Brain microvascular endothelial cell (primary cell): ENCODE results near the gene SNX7.

Experiments
- DNase-seq: peaks from one replicate; pipeline ENCODE4 v3.0.0-alpha.2; 2020
- H3K27ac ChIP-seq: fragments of 250-450 bp; sonication (Bioruptor Pico); 2 replicates; pipeline ENCODE4 v1.5.1; 2020; ENCODE audit warnings: mild to moderate bottlenecking, moderate library complexity
- H3K27me3 ChIP-seq: fragments of 250-450 bp; sonication (Bioruptor Pico); replicated peaks from 2 replicates; pipeline ENCODE4 v1.5.1; 2020; ENCODE audit warnings: mild to moderate bottlenecking
- H3K36me3 ChIP-seq: fragments of 250-450 bp; sonication (Bioruptor Pico); replicated peaks from 2 replicates; pipeline ENCODE4 v1.5.1; 2020; ENCODE audit warnings: mild to moderate bottlenecking
- H3K4me3 ChIP-seq: 2 replicates; pipeline ENCODE4 v1.5.1; 2011; ENCODE audit warnings: low read depth, mild to moderate bottlenecking, control low read depth, low read length, moderate library complexity
- CTCF ChIP-seq: IDR thresholded peaks from 2 replicates; pipeline ENCODE4 v1.5.1; 2011; ENCODE audit warnings: low read depth, mild to moderate bottlenecking, moderate library complexity, low read length, control low read depth, inconsistent platforms; ENCODE audit errors: missing control alignments
- in situ Hi-C: cut with HindIII; loops from 2 replicates; pipeline ENCODE4 v1.10.0; 2017; ENCODE audit warnings: low sequenced_read_pairs, low pct_ligation_motif_present

The SNX7 gene

DNA sequence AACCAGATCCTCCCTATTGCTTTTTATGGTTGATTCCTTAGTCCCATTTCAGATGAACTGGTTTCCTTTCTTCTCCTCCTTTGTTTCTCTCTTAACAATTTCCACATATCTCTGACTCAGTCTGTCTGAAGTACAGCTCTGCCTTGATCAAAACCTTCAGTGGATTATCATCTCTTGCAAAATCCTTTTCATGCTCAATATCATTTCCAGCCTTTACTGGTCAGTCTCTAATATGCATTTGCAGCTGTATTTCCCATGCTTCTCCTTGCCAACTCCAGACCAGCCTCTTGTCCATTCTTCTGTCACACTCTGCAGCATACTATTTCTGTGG lies 72.2 kb downstream of the SNX7 start:
- no peak overlapping the region for H3K27ac ChIP-seq
- no peaks in the 10 kb centered on the region for H3K27me3 ChIP-seq
- in situ Hi-C loops, result no loop called here
- no peak for DNase-seq
- TF ChIP-seq CTCF, result no peak
- no peaks in the 10 kb centered on the region for H3K36me3 ChIP-seq
- H3K4me3 ChIP-seq, result no peak overlapping the region

DNA sequence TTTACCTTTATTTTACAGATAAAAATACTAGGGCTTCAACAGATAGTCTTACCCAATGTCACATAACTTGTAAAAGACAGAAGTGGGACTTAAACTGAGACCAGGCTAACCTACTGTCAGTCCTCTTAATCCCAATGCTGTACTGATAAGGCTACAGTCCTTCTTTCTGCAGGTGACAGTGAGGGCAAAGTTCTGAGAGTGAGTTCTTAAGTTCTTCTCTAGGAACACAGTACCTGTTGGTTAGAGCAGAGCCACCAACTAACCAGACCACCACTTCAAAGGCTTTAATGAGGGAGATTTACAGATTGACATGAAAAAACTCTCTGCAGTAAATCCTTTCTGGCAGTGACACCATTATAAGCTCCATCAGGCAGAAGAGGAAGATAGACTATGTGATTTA lies 74.2 kb downstream of the SNX7 start:
- TF ChIP-seq CTCF, result no peak
- H3K27ac ChIP-seq, result no peak overlapping the region
- in situ Hi-C loops, result no loop called here
- no peak for DNase-seq
- no peaks in the 10 kb centered on the region for H3K27me3 ChIP-seq
- H3K4me3 ChIP-seq, result no peak overlapping the region
- H3K36me3 ChIP-seq, result no peaks in the 10 kb centered on the region

DNA sequence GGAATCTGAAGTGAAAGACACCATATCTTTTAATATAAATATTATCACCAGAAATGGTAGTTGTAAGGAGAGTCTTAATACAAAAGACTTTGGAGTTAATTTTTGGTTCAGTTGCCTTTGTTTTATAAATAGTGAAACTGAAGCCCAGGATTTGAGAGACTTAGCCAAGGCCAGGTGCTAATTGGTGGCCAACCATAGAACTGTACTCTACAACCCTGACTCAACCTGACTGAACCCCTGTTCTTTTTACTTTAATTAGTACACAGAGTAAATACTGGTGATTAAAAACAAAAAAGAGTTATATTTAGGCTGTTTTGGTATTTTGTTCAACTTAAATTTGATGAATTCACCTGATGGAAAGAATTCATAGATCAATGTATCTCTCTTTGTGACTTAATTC lies 76.3 kb downstream of the SNX7 start:
- no peak for TF ChIP-seq CTCF
- in situ Hi-C loops, result no loop called here
- Histone ChIP-seq H3K27ac (no peak overlapping the region), H3K27me3 (no peaks in the 10 kb centered on the region), H3K36me3 (no peaks in the 10 kb centered on the region), H3K4me3 (no peak overlapping the region)
- no peak for DNase-seq

DNA sequence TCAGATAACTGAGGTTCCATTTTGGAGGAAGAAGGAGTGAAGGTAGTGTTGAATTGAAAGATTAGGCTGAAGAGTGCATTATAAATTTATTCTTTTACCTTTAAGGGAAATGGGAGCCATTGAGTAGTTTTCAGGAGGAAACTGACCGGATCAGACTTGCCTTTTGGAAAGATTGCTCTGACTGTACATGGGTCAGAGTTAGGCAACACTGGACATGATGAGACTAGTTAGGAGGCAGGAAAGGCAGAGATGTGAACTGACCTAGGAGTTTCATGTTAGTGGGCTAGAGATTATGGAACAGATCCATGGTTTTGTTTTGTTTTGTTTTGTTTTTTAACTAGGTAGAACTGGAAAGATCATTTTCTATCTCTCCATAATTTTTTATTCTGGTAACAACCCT lies 78.2 kb downstream of the SNX7 start:
- Histone ChIP-seq H3K4me3 (no peak overlapping the region), H3K27ac (no peak overlapping the region), H3K36me3 (no peaks in the 10 kb centered on the region), H3K27me3 (no peaks in the 10 kb centered on the region)
- no peak for TF ChIP-seq CTCF
- in situ Hi-C loops, result no loop called here
- no peak for DNase-seq

- in situ Hi-C loops, result no loop called here
- H3K27me3 ChIP-seq, result no peaks in the 10 kb centered on the region
- no peak for TF ChIP-seq CTCF
- DNase-seq, result no peak
- no peak overlapping the region for H3K27ac ChIP-seq
- no peak overlapping the region for H3K4me3 ChIP-seq
- no peaks in the 10 kb centered on the region for H3K36me3 ChIP-seq
These were observed 79.6 kb downstream of the SNX7 start for GRCh38 chr1:98741164-98741563.

DNA sequence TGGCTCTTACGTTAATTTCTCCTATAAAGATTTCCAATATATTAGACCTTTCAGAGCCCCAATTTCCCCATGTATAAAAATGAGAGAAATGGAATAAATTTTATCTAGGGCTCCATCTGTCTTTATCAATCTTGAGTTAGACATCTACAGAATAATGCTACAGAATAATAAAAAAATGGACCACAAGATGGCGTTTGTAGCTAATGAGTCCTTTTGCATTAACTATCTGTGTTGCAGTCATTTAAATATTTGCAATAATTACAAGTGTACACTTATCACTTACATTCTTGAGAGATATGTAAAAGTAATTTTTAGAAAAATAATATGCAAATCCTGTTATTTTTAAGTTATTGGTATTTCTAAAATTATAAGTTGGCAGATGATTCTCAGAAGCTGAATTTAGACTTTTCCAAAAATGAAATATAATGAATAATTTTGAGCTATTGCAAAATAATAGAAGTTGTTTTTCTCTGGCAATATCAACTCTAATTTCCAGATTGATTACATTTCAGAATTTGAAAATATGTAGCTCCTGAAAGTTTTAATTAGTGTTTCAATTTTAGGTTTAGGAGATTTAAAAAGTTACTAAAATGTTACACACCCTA lies 87.7 kb downstream of the SNX7 start:
- DNase-seq, result no peak
- Histone ChIP-seq H3K4me3 (no peak overlapping the region), H3K27ac (no peak overlapping the region), H3K27me3 (no peaks in the 10 kb centered on the region), H3K36me3 (no peaks in the 10 kb centered on the region)
- peak; percentile 34 for TF ChIP-seq CTCF
- in situ Hi-C loops, result no loop called here
